ENCODE data around the gene OVAAL.

Gene OVAAL

DNA sequence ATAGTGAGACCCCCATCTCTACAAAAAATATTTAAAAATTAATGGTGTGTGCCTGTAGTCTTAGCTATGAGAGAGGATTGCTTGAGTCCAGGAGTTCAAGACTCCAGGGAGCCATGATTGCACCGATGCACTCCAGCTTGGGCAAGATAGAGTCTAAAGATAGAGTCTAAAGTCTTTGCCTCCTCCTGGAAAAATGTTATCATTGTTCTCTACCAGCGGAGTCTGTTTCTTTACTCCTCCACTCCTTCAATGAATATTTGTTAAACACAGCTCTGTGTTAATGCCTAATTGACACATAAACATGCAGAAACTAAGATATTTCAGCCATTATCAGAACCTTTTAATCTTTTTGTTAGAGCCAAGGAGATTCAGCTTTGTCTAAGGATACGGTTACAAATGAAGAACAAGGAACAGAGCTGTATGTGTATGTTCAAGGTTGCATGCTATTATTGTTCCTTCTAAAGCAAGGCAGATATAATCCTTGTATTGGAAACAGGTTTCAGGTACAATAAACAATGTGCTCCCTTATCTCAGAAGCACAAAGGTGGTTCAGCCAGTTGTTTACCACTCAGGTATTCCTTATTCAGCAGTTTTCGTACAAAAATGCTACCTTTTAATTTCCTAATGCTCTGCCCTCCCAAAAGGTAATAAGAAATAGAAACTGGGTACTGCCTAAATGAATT, 15.4 kb downstream of the OVAAL start:
- ChIA-PET CTCF (no interaction called here), POLR2A (no interaction called here)
- TF ChIP-seq ARNT (IDR thresholded peaks at IDR 0.05) (no peak), SUZ12 (IDR thresholded peaks at IDR 0.05) (no peak), ZNF384 (IDR thresholded peaks at IDR 0.05) (no peak), LEF1 (IDR thresholded peaks at IDR 0.05; ENCODE audit: borderline replicate concordance) (no peak), TARDBP (IDR thresholded peaks at IDR 0.05) (no peak), L3MBTL2 (conservative IDR thresholded peaks at IDR 0.05) (no peak), HDGF (IDR thresholded peaks at IDR 0.05; ENCODE audit: borderline replicate concordance) (no peak), FOXA1 (IDR thresholded peaks at IDR 0.05) (no peak), ELF4 (IDR thresholded peaks at IDR 0.05) (no peak), BHLHE40 (IDR thresholded peaks at IDR 0.05; ENCODE audit: borderline replicate concordance) (no peak), FOXK2 (IDR thresholded peaks at IDR 0.05) (no peak), SP1 (IDR thresholded peaks at IDR 0.05) (no peak)
- TF ChIP-seq, protein P1, sequence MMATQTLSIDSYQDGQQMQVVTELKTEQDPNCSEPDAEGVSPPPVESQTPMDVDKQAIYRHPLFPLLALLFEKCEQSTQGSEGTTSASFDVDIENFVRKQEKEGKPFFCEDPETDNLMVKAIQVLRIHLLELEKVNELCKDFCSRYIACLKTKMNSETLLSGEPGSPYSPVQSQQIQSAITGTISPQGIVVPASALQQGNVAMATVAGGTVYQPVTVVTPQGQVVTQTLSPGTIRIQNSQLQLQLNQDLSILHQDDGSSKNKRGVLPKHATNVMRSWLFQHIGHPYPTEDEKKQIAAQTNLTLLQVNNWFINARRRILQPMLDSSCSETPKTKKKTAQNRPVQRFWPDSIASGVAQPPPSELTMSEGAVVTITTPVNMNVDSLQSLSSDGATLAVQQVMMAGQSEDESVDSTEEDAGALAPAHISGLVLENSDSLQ (IDR thresholded peaks at IDR 0.05): no peak
- no peak for DNase-seq (ENCODE audit: extremely low spot score)

GRCh38 chr1:180577361-180577760, 18.6 kb downstream of the OVAAL start:
- no peak for TF ChIP-seq CTBP1 (IDR thresholded peaks at IDR 0.05; ENCODE audit: borderline replicate concordance)
- TF ChIP-seq ARNT (IDR thresholded peaks at IDR 0.05): no peak
- no peak for TF ChIP-seq ELF4 (IDR thresholded peaks at IDR 0.05)
- POLR2A ChIA-PET: no interaction called here
- DNase-seq (ENCODE audit: extremely low spot score): no peak
- CTCF ChIA-PET: no interaction called here

- ChIA-PET CTCF (no interaction called here), POLR2A (no interaction called here)
- TF ChIP-seq ZNF384 (IDR thresholded peaks at IDR 0.05) (no peak), NFRKB (IDR thresholded peaks at IDR 0.05) (no peak), FOXK2 (IDR thresholded peaks at IDR 0.05) (no peak), L3MBTL2 (conservative IDR thresholded peaks at IDR 0.05) (no peak), FOXM1 (IDR thresholded peaks at IDR 0.05; ENCODE audit: borderline replicate concordance) (no peak), TARDBP (IDR thresholded peaks at IDR 0.05) (no peak), ARNT (IDR thresholded peaks at IDR 0.05) (no peak), SP1 (IDR thresholded peaks at IDR 0.05) (no peak), LEF1 (IDR thresholded peaks at IDR 0.05; ENCODE audit: borderline replicate concordance) (no peak), FOXA1 (IDR thresholded peaks at IDR 0.05) (no peak), BHLHE40 (IDR thresholded peaks at IDR 0.05; ENCODE audit: borderline replicate concordance) (no peak), HDGF (IDR thresholded peaks at IDR 0.05; ENCODE audit: borderline replicate concordance) (no peak), ELF4 (IDR thresholded peaks at IDR 0.05) (no peak), SUZ12 (IDR thresholded peaks at IDR 0.05) (no peak)
- TF ChIP-seq, protein P1 (IDR thresholded peaks at IDR 0.05): no peak
- no peak for DNase-seq (ENCODE audit: extremely low spot score)
These were observed 21.3 kb downstream of the OVAAL start for GRCh38 chr1:180579961-180580611.

- TF ChIP-seq ARNT (IDR thresholded peaks at IDR 0.05): no peak
- TF ChIP-seq FOXA1 (IDR thresholded peaks at IDR 0.05): no peak
- no peak for TF ChIP-seq FOXM1 (IDR thresholded peaks at IDR 0.05; ENCODE audit: borderline replicate concordance)
- TF ChIP-seq, protein P1 (IDR thresholded peaks at IDR 0.05): no peak
- no peak for TF ChIP-seq CTBP1 (IDR thresholded peaks at IDR 0.05; ENCODE audit: borderline replicate concordance)
- TF ChIP-seq HDGF (IDR thresholded peaks at IDR 0.05; ENCODE audit: borderline replicate concordance): no peak
- TF ChIP-seq SP1 (IDR thresholded peaks at IDR 0.05): no peak
- no peak for TF ChIP-seq NFRKB (IDR thresholded peaks at IDR 0.05)
- no peak for TF ChIP-seq BHLHE40 (IDR thresholded peaks at IDR 0.05; ENCODE audit: borderline replicate concordance)
- TF ChIP-seq SUZ12 (IDR thresholded peaks at IDR 0.05): no peak
- no peak for TF ChIP-seq TARDBP (IDR thresholded peaks at IDR 0.05)
- TF ChIP-seq FOXK2 (IDR thresholded peaks at IDR 0.05): no peak
- no peak for TF ChIP-seq ELF4 (IDR thresholded peaks at IDR 0.05)
- POLR2A ChIA-PET: no interaction called here
- no peak for DNase-seq (ENCODE audit: extremely low spot score)
- CTCF ChIA-PET: no interaction called here
These were observed 22.9 kb downstream of the OVAAL start for GRCh38 chr1:180581635-180582039.

DNA sequence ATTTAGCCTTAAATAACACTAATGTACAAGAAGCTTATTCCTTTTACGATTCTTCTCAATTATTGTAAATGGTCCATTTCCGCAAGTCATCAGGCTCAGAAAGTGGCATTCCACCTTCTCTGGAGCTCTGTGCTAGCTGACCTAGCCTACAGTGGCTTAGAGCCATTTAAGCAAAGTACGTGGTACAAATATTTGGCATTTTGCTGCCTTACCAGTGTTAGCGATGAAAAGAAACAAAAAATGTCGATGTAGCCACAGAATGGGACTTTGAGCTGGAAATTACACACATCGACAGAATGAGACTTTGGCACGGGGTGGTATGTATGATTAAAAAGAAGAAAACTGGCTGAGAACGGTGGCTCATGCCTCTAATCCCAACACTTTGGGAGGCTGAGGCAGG, 26.1 kb downstream of the OVAAL start:
- TF ChIP-seq FOXM1 (IDR thresholded peaks at IDR 0.05; ENCODE audit: borderline replicate concordance) (no peak), L3MBTL2 (conservative IDR thresholded peaks at IDR 0.05) (no peak), HDGF (IDR thresholded peaks at IDR 0.05; ENCODE audit: borderline replicate concordance) (no peak), ZNF384 (IDR thresholded peaks at IDR 0.05) (no peak)
- TF ChIP-seq, protein P1 (IDR thresholded peaks at IDR 0.05): no peak
- ChIA-PET POLR2A (no interaction called here), CTCF (no interaction called here)
- DNase-seq (ENCODE audit: extremely low spot score): no peak

- POLR2A ChIA-PET: no interaction called here
- TF ChIP-seq L3MBTL2 (conservative IDR thresholded peaks at IDR 0.05): no peak
- TF ChIP-seq FOXA1 (IDR thresholded peaks at IDR 0.05): no peak
- no peak for TF ChIP-seq BHLHE40 (IDR thresholded peaks at IDR 0.05; ENCODE audit: borderline replicate concordance)
- no peak for TF ChIP-seq CTBP1 (IDR thresholded peaks at IDR 0.05; ENCODE audit: borderline replicate concordance)
- no peak for TF ChIP-seq TARDBP (IDR thresholded peaks at IDR 0.05)
- TF ChIP-seq, protein P1 (IDR thresholded peaks at IDR 0.05): no peak
- no peak for TF ChIP-seq SUZ12 (IDR thresholded peaks at IDR 0.05)
- no peak for TF ChIP-seq FOXK2 (IDR thresholded peaks at IDR 0.05)
- no peak for TF ChIP-seq SP1 (IDR thresholded peaks at IDR 0.05)
- no peak for TF ChIP-seq HDGF (IDR thresholded peaks at IDR 0.05; ENCODE audit: borderline replicate concordance)
- TF ChIP-seq LEF1 (IDR thresholded peaks at IDR 0.05; ENCODE audit: borderline replicate concordance): no peak
- TF ChIP-seq ARNT (IDR thresholded peaks at IDR 0.05): no peak
- no peak for TF ChIP-seq NFRKB (IDR thresholded peaks at IDR 0.05)
- no peak for TF ChIP-seq ZNF384 (IDR thresholded peaks at IDR 0.05)
- no peak for TF ChIP-seq FOXM1 (IDR thresholded peaks at IDR 0.05; ENCODE audit: borderline replicate concordance)
- TF ChIP-seq ELF4 (IDR thresholded peaks at IDR 0.05): no peak
- no peak for DNase-seq (ENCODE audit: extremely low spot score)
- CTCF ChIA-PET: no interaction called here
These were observed 27.2 kb downstream of the OVAAL start for GRCh38 chr1:180585994-180586359.
